A673 (cell line): ENCODE data around the gene F2.

ENCODE experiments used
- EZH2 ChIP-seq: fragments of 200-600 bp; sonication (generic); IDR thresholded peaks from 2 replicates; pipeline ENCODE4 v1.6.1; 2017; ENCODE audit warnings: borderline replicate concordance, low read depth, mild to moderate bottlenecking, mixed read lengths, antibody characterized with exemption, low read length; ENCODE audit not compliant: poor library complexity, severe bottlenecking
- TF ChIP-seq, protein P1 (sequence below): fragments of 300-800, 200-600 bp; sonication (generic); conservative IDR thresholded peaks from 2 replicates; pipeline ENCODE4 v1.5.1; 2017; ENCODE audit warnings: low read depth, mild to moderate bottlenecking, antibody characterized with exemption, low read length, moderate library complexity, mixed read lengths

DNA sequence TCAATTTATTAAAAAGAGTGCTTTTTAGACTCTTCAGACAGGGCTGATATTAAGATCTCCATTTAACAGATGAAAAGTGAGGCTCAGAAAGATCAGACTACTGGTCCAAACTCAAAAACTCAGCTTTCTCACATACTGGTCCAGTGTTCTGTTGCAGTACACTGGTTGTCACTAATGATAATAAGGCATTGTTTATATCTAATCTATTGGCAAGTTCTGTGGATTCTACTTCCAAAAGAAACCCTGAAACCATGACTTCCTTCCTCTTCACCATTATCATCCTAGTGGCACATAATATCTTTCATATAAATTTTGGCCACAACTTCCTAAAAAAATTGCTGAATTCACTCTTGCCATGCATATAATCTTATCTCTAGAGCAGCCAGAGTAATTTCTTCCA, 36.9 kb downstream of the F2 start:
- TF ChIP-seq, protein P1, sequence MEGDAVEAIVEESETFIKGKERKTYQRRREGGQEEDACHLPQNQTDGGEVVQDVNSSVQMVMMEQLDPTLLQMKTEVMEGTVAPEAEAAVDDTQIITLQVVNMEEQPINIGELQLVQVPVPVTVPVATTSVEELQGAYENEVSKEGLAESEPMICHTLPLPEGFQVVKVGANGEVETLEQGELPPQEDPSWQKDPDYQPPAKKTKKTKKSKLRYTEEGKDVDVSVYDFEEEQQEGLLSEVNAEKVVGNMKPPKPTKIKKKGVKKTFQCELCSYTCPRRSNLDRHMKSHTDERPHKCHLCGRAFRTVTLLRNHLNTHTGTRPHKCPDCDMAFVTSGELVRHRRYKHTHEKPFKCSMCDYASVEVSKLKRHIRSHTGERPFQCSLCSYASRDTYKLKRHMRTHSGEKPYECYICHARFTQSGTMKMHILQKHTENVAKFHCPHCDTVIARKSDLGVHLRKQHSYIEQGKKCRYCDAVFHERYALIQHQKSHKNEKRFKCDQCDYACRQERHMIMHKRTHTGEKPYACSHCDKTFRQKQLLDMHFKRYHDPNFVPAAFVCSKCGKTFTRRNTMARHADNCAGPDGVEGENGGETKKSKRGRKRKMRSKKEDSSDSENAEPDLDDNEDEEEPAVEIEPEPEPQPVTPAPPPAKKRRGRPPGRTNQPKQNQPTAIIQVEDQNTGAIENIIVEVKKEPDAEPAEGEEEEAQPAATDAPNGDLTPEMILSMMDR: no peak
- no peak for TF ChIP-seq EZH2
